ENCODE data around the gene DOCK11.

- TF ChIP-seq MAX (IDR thresholded peaks at IDR 0.05; ENCODE audit: low read depth, low read length) = peak; percentile 68
- no peak for TF ChIP-seq POLR2A (IDR thresholded peaks at IDR 0.05; ENCODE audit: extremely low read depth, insufficient read length)
Observed at GRCh38 chrX:118627084-118627758, 131.6 kb downstream of the DOCK11 start.

Data from NB4 (cell line).